HG02588 (cell line): ENCODE measurements around the gene KLHL22.
"Not testable (repeated sequence)": the region's sequence is repeated elsewhere in the genome, so short reads cannot be mapped to it uniquely, and the experiment has no call there.

ENCODE experiments used
- ATAC-seq: cut with Tn5 transposase; IDR thresholded peaks from one replicate; pipeline ENCODE4 v1.9.1; 2021; ENCODE audit warnings: mild to moderate bottlenecking, moderate library complexity; ENCODE audit not compliant: unreplicated experiment

The KLHL22 gene

DNA sequence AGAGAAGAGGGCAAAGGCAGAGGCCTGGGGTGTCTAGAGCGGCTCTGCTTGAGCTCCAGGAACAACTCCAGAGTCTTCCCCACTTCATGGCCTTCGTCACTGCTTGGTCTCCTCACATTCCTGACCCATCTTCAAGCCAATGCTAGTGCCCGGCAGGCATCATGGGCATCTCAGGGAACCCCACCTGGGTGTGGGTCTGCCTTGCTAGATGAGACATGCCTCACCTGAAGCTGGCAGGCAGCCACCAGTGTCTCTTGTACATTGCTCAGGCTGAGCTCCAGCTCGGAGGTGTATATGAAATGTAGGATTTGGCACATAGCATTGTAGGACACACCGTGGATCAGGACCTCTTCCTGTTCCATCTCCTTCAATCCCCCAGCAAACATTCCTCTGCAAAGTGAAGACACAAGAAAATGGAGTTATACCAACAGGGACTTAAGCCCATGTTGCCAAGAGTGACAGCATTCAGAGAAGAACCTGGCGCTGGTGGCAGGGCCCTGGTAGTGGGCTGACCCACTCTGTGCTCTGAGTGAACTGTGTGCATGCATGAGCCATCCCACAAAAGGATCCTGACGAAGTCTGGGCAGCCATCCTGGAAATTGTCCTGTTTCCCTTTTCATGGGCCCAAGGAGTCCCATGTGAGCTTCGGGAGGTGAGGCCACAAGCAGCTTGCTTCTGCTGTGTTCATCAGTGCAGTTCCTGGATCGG lies 24.3 kb downstream of the KLHL22 start:
- no peak for ATAC-seq

GRCh38 chr22:20470525-20470924 lies 25.1 kb downstream of the KLHL22 start:
- ATAC-seq: not testable (repeated sequence)

GRCh38 chr22:20469110-20469868 lies 26.3 kb downstream of the KLHL22 start:
- ATAC-seq: no peak

GRCh38 chr22:20466659-20467379 lies 28.8 kb downstream of the KLHL22 start:
- no peak for ATAC-seq

GRCh38 chr22:20465759-20466077 lies 29.9 kb downstream of the KLHL22 start:
- ATAC-seq: no peak

DNA sequence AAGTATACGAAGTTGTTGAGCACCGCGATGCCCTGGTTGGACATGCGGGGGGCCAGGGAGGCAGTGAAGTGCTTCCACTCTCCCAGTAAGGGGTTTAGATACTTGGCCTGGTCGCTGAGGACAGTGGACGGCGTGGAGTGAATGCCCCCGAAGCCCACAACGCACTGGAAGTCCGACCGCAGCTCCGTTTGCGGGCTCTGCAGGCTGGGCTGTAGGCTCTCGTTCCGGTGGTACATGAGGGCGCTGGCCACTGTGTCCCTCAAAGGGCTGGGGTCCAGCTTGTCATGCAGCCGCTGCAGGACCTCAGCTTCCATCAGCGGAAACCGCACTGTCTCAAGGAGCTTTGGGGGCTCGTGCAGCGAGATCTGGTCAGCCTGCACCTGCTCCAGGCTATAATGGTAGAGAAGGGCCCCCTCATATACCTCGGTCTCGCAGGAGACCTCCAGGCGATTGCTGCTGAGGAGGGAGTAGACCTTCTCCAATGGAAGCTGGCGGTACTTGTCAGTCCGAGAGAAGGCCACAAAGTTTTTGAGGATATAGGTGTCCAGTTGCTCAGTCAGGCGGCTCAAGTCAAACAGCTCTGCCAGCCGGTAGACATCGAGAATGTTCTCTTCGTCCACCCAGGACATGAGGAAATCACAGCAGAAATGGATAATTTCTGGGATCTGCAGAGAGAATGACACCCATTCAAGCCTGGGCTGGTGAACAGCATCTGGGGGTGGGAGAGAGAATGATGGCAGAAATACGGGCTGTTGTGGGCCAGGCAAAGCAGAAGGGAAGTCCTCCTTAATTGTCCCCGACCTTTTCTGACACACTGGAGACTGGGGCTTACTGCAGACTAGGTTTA lies 30.5 kb downstream of the KLHL22 start:
- no peak for ATAC-seq

- no peak for ATAC-seq
Measured at GRCh38 chr22:20464096-20464614, 31.4 kb downstream of the KLHL22 start.

DNA sequence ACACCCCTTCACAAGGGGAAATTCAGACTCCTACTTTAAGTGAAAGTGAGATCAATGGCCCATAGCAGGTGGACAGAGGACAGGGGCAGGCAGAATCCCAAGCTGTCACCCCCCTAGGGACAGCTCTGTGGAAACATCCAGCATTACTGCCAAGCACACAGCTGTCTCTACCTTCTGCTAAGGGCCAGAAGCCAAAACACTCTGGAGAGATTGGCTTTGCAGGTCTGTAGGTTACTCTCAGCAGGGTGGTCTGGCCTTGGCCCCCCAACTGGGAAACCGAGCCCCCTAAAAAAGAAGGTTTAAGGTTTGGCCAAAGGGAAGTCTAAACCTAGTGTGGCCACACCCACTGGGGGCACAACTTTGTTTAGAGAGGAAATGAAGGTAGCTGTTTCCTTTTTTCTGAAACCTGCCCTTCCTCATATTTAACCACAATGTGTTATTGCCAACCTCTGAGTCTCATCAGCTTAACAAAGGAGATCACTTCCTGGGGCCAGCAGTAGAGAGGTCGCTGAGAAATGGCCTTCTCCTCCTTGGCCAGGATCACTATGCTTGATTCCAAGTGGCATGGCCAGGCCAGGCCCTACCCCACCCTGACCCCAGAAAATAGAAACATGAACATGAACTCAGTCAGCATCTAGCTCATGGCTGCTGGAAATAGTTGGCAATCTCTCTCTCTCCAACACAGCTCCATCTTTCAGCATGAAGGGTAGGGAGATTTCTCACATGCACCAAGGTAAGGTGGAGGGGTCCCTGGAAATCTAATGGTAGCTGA lies 32.1 kb downstream of the KLHL22 start:
- no peak for ATAC-seq

DNA sequence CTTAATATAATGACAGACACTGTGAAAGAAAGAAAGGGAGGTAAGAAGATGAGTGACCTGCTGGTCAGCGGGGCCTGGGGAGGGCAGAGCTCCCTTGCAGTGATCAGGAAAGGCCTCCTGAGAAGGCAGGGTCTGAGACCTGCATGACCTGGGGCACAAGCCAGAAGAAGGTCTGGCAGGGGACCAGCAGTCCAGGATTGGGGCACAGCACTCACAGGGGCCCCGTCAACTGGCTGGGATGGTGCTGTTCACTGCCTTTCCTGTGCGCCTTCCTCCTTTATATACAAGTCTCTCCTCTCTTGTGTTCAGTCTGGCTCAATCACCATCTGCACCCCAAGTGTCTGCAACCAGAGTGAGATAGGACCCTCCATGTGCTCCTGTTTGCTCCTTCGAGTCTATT lies 35.7 kb downstream of the KLHL22 start:
- ATAC-seq: no peak

GRCh38 chr22:20459152-20459542 lies 36.4 kb downstream of the KLHL22 start:
- no peak for ATAC-seq

DNA sequence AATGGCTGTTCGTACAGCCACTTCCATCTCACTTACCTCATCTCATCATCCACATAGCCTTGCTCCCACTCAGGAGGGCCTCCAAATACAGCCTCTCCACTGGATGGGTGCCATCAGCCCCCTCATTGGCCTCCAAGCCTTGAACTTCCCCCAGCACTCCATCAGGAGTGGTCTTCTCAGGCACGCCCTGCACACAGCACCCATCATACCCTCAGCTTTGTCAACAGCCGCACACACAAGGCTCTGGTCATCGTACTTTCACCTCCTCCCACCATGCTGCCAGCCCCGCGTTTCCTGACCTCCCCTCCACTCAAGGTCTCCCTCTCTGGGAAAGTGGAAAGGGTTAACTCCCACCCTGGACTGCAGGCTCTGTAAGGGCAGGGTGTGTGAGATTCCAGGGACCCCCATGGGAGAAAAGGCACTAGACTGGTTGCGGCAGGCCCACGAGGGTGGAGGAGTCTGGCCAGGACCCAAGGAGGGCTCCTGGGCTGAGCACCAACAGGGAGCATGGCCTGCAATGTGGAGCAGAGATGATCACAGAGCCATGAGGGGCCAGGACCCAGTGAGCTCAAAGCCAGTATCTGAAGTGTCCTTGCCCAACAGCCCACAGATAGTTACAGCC lies 37.0 kb downstream of the KLHL22 start:
- no peak for ATAC-seq

DNA sequence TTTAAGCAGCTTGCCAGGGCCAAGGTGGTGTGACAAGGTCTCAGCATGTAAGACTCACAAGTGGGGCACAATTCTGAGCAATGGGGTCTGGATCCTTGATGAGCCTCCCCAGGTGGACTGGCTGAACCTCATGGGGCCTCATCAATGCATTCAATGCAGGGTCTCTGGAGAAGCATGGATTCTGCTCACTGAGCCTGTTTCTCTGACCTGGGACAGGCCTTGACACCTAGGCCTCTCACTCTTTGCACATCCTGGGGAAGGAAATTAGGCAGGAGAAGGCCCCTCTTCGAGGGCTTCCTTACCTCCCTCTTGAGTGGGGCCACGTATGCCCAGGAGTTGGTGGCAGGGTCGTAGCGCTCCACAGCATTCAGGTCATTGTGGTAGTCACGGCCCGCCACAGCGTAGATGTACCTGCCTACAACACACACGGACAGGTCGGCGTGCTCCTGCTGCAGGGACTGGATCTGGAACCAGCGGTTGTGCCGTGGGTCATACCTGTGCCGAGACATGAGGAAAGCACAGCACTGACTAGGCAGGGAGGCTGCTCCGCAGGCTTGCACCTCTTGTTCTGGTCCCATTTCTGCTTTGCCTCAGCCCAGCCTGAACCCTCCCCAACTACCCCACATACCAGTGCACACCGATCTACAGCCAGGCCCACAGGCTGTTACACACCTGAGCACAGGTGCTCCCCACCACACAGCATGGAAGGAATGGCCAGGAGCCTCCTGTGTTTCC lies 37.9 kb downstream of the KLHL22 start:
- ATAC-seq: no peak

- ATAC-seq: no peak
Measured at GRCh38 chr22:20456722-20457076, 38.9 kb downstream of the KLHL22 start.

GRCh38 chr22:20456064-20456721 lies 39.4 kb downstream of the KLHL22 start:
- no peak for ATAC-seq

DNA sequence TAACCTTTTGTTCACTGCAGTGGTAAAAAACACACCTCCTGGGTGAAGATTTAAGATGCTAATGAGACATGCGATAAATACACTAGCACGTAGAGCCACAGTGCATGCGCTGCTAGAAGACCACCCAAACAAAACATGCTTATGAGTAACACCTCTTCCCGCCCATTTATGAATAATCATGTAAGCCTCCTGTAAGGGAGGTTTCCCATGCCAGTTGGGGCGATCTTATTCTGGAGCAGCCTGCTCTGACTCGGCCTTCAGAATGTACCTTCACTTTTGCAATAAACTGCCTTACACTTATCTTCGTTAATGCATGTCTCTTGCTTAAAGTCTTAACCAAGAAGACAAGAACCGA lies 39.9 kb downstream of the KLHL22 start:
- ATAC-seq: no peak

DNA sequence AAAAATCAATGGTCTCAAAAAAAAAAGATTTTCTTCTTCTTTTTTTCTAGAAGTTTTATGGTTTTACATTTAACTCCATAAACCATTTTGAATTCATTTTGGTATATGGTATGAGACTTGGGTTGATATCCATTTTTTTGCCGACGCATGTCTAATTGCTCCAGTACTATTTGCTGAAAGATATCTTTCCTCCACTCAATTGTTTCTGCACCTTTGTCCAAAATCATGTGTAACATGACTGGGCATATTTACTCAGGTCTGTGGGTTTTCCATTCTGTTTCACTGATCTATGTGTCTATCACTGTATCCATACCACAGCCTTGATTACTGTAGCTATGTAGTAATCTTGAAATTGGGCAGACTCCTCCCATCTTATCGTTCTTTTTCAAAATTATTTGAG lies 42.4 kb downstream of the KLHL22 start:
- no peak for ATAC-seq

- ATAC-seq: no peak
Measured at GRCh38 chr22:20451920-20452319, 43.7 kb downstream of the KLHL22 start.

- ATAC-seq: not testable (repeated sequence)
Measured at GRCh38 chr22:20451129-20451778, 44.3 kb downstream of the KLHL22 start.
